Measurements from ENCODE around the gene CTCFL. TPM values are rescaled to one million over a fixed set of nuclear protein-coding genes. Genes with fewer than 3 reads are reported as not detected.
"Not testable (repeated sequence)": the region's sequence is repeated elsewhere in the genome, so short reads cannot be mapped to it uniquely, and the experiment has no call there.

Gene CTCFL
- total and polyA plus RNA-seq, 8 donors: 0.39 to 0.67 (median 0.50) TPM; not detected in 2

- no peaks in the 10 kb centered on the region for H3K9me3 ChIP-seq
- H3K36me3 ChIP-seq: no peaks in the 10 kb centered on the region
- H3K27ac ChIP-seq: no peak overlapping the region
- H3K4me3 ChIP-seq: no peak overlapping the region
- TF ChIP-seq CTCF (IDR thresholded peaks at IDR 0.05): no peak
- ATAC-seq: no peak
- intact Hi-C loops (cut with DNase I): loop anchor here in 1 of 2 donors (5.0 kb wide), 1 partner anchor 55 kb away; no protein-coding TSS in a partner anchor
- no peaks in the 10 kb centered on the region for H3K4me1 ChIP-seq
- no peak for DNase-seq
- no peaks in the 10 kb centered on the region for H3K27me3 ChIP-seq
Observed at GRCh38 chr20:57522380-57523140, 2.4 kb downstream of the CTCFL start.

- no peak overlapping the region for H3K27ac ChIP-seq
- H3K27me3 ChIP-seq: peaks cover 0 to 8% of the 10 kb centered on the region in 2 donors
- TF ChIP-seq CTCF (IDR thresholded peaks at IDR 0.05): no peak
- no peak for ATAC-seq
- no peak for DNase-seq
- H3K4me1 ChIP-seq: no peaks in the 10 kb centered on the region
- no peaks in the 10 kb centered on the region for H3K36me3 ChIP-seq
- no peak overlapping the region for H3K4me3 ChIP-seq
- intact Hi-C loops (cut with DNase I): loop anchor here in 1 of 2 donors (10.0 kb wide), 1 partner anchor 697 kb away; no protein-coding TSS in a partner anchor
- no peaks in the 10 kb centered on the region for H3K9me3 ChIP-seq
Observed at GRCh38 chr20:57517904-57518303, 7.0 kb downstream of the CTCFL start.

- peaks cover 0 to 7% of the 10 kb centered on the region in 2 donors for H3K4me1 ChIP-seq
- ATAC-seq (peak; percentile 82), DNase-seq (peak in 3 of 4 donors; percentile 53 to 81 (median 56))
- H3K36me3 ChIP-seq: no peaks in the 10 kb centered on the region
- H3K9me3 ChIP-seq: no peaks in the 10 kb centered on the region
- no peak overlapping the region for H3K27ac ChIP-seq
- peak; percentile 59 to 79 for TF ChIP-seq CTCF (IDR thresholded peaks at IDR 0.05)
- H3K27me3 ChIP-seq: peaks cover 0 to 12% of the 10 kb centered on the region in 2 donors
- intact Hi-C loops (cut with DNase I): loop anchor here in 1 of 2 donors (2.0 to 10.0 kb wide), 2 partner anchors 80 to 700 kb away; no protein-coding TSS in a partner anchor
- no peak overlapping the region for H3K4me3 ChIP-seq
Observed at GRCh38 chr20:57514273-57514751, 10.6 kb downstream of the CTCFL start.

GRCh38 chr20:57513199-57513598 lies 11.7 kb downstream of the CTCFL start:
- H3K27ac ChIP-seq: no peak overlapping the region
- no peaks in the 10 kb centered on the region for H3K9me3 ChIP-seq
- intact Hi-C loops (cut with DNase I): loop anchor here in 1 of 2 donors (10.0 kb wide), 1 partner anchor 702 kb away; no protein-coding TSS in a partner anchor
- H3K4me1 ChIP-seq: peaks cover 0 to 7% of the 10 kb centered on the region in 2 donors
- no peak for TF ChIP-seq CTCF (IDR thresholded peaks at IDR 0.05)
- H3K36me3 ChIP-seq: no peaks in the 10 kb centered on the region
- H3K27me3 ChIP-seq: peaks cover 0 to 23% of the 10 kb centered on the region in 2 donors
- DNase-seq (no peak), ATAC-seq (peak; percentile 2)
- H3K4me3 ChIP-seq: no peak overlapping the region

- ATAC-seq (peak; percentile 72), DNase-seq (no peak)
- Histone ChIP-seq H3K4me3 (no peak overlapping the region), H3K27me3 (peaks cover 0 to 29% of the 10 kb centered on the region in 2 donors), H3K4me1 (peaks cover 0 to 7% of the 10 kb centered on the region in 2 donors), H3K36me3 (no peaks in the 10 kb centered on the region), H3K27ac (peak overlapping the region in 1 of 2 donors; percentile 8), H3K9me3 (no peaks in the 10 kb centered on the region)
- no peak for TF ChIP-seq CTCF (IDR thresholded peaks at IDR 0.05)
- intact Hi-C loops (cut with DNase I): loop anchor here in 1 of 2 donors (10.0 kb wide), 1 partner anchor 702 kb away; no protein-coding TSS in a partner anchor
Observed at GRCh38 chr20:57512432-57512831, 12.5 kb downstream of the CTCFL start.

- peak; percentile 60 for ATAC-seq
- H3K4me1 ChIP-seq, H3K4me3 ChIP-seq, H3K9me3 ChIP-seq, H3K27ac ChIP-seq, DNase-seq, H3K36me3 ChIP-seq: not testable (repeated sequence)
- H3K27me3 ChIP-seq: peaks cover 0 to 36% of the 10 kb centered on the region in 2 donors
- intact Hi-C loops (cut with DNase I): loop anchor here in 1 of 2 donors (10.0 kb wide), 1 partner anchor 703 kb away; no protein-coding TSS in a partner anchor
Observed at GRCh38 chr20:57511709-57512108, 13.2 kb downstream of the CTCFL start.

All from left lung (tissue), 10 donors.